Measurements from ENCODE around the gene ABCC8.

The ABCC8 gene

DNA sequence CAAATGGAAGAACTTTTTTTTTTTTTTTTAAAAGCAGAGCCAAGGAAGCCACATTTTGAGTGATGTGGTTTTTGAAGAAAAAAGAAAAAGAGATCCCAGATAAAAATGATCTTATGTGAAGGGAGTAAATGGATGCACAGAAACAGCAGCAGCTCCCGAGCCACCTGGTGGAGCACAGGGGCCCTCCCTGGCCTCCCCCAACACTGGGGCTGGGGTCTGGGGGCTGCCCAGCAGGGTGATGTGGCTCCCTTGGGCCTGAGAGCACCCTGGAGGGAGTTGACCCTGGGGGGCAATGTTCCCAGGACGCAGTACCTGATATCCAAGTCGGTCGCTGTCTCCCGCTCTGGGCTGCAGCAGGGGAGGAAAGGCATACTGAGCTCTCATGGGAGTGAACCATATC lies 61.7 kb downstream of the ABCC8 start:
- DNase-seq (ENCODE audit: low spot score), result no peak
- TF ChIP-seq, protein P1, sequence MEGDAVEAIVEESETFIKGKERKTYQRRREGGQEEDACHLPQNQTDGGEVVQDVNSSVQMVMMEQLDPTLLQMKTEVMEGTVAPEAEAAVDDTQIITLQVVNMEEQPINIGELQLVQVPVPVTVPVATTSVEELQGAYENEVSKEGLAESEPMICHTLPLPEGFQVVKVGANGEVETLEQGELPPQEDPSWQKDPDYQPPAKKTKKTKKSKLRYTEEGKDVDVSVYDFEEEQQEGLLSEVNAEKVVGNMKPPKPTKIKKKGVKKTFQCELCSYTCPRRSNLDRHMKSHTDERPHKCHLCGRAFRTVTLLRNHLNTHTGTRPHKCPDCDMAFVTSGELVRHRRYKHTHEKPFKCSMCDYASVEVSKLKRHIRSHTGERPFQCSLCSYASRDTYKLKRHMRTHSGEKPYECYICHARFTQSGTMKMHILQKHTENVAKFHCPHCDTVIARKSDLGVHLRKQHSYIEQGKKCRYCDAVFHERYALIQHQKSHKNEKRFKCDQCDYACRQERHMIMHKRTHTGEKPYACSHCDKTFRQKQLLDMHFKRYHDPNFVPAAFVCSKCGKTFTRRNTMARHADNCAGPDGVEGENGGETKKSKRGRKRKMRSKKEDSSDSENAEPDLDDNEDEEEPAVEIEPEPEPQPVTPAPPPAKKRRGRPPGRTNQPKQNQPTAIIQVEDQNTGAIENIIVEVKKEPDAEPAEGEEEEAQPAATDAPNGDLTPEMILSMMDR (IDR thresholded peaks at IDR 0.05), result no peak
- no peak overlapping the region for H3K27ac ChIP-seq

DNA sequence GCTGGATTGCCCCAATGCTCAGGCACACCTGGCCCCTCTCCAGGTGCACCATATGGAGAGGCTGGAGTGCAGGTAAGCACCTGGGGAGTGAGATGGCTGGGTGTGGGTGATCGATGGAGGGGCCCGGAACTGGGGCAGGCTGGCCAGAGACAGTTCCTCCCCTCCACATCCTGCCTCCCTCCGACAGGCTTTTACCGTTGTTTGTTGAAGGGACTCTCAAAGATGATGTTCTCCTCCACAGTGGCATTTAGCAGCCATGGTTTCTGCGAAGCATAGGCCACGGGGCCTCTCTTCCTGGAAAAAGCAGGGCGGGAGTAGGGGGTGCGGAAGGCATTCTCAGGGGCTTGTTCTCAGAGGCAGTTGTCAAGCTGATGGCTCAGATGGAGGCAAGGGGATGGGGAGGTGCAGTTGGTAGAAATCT lies 62.3 kb downstream of the ABCC8 start:
- TF ChIP-seq, protein P1 (IDR thresholded peaks at IDR 0.05), result no peak
- Histone ChIP-seq H3K4me3 (no peak overlapping the region), H3K27ac (no peak overlapping the region)
- no peak for DNase-seq (ENCODE audit: low spot score)

More for the DNA sequence above, 61.7 kb downstream of the ABCC8 start:
- H3K4me3 ChIP-seq, result no peak overlapping the region

DNA sequence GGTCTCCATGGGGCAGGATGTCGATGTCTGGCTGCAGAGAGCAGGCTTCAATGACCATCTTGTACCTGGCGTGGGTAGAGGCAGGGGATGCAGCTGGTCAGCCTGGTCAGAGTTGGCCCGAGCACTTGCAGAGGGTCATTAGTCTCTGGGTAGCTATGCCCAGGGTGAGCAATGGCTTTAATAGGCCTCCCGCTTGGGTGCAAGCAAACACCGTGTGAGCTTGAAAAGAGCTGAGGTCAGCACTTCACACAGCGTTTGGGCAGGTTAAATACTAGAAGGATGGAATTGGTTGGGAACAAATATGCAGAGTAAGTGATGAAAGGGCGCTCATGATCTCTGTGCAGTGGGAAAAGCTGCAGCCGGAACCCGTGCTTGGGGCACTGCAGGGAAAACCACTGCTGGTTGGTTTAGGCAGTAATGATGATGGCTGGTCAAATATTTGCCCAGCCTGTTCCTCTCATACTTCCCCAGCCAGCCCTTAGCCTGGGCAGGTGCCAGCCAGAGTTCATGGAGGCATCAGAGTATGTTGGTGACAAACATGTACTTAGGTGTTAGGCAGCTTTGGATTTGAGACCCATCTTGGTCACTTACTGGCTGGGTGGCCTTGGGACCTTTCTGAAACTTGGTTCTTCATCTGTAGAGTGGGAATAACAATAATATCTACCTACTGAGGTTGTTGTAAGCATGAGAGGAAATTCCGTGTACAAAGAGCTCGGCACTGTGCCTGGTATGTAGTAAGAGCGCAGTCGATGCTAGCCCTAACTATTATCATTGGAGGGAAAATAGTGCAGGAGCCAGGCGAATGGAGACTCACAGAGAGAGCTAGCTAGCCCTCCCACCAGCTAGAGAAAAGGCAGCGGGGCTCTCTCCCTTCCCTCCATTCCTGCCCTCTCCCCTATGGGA lies 63.0 kb downstream of the ABCC8 start:
- H3K4me3 ChIP-seq, result no peak overlapping the region
- H3K27ac ChIP-seq, result no peak overlapping the region
- no peak for DNase-seq (ENCODE audit: low spot score)
- TF ChIP-seq, protein P1 (IDR thresholded peaks at IDR 0.05), result no peak

DNA sequence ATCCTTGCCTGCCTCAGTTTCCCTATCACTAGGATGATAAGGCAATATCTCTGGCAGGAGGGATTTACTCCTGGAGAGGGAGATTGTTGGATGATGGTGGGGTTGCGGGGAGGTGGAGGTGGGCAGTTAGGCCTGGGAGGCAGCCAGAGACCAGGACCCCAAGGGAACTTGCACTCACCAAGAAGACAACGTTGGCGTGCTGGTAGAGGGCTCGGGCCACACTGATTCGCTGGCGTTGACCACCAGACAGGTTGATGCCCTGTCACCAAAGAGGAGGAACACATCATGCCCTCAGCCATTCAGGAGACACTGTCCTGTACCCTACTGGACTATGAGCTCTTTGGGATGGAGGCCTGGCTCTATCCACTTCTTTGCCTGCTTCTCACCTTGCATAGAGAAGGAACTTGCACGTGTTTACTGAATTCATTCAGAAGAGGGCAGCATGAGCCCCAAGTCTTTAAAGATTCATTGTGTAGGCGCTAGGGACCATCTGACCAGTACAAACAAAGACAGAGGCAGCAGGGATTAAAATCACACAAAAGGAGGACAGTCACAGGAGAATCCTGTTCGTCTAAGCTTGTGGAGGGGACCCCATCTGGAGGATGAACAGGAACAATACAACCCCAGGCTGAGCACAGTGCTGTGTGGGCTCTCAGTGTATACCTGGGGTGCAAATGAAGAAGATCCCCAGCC lies 64.0 kb downstream of the ABCC8 start:
- Histone ChIP-seq H3K27ac (no peak overlapping the region), H3K4me3 (no peak overlapping the region)
- no peak for DNase-seq (ENCODE audit: low spot score)
- TF ChIP-seq, protein P1 (IDR thresholded peaks at IDR 0.05), result no peak

DNA sequence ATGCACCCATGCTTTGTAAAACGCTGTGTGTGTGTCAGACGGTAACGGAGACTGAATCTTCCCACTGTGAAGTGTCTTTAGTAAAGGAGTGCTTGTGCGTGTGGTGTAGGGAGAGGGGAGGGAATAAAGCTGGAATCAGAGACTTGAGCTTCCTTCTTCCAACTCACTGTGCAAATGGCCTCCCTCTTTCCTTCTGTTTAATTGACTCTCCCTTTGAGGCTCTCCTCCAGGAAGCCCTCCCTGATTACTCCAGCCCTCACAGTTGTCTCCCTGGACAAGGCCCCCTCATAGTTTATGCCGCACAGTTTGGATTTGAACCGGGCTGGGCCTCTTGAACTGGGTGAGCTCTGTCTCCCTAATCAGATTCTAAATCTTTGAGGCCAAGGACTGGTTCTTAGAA lies 65.2 kb downstream of the ABCC8 start:
- Histone ChIP-seq H3K4me3 (no peak overlapping the region), H3K27ac (no peak overlapping the region)
- no peak for DNase-seq (ENCODE audit: low spot score)
- TF ChIP-seq, protein P1 (IDR thresholded peaks at IDR 0.05), result no peak

DNA sequence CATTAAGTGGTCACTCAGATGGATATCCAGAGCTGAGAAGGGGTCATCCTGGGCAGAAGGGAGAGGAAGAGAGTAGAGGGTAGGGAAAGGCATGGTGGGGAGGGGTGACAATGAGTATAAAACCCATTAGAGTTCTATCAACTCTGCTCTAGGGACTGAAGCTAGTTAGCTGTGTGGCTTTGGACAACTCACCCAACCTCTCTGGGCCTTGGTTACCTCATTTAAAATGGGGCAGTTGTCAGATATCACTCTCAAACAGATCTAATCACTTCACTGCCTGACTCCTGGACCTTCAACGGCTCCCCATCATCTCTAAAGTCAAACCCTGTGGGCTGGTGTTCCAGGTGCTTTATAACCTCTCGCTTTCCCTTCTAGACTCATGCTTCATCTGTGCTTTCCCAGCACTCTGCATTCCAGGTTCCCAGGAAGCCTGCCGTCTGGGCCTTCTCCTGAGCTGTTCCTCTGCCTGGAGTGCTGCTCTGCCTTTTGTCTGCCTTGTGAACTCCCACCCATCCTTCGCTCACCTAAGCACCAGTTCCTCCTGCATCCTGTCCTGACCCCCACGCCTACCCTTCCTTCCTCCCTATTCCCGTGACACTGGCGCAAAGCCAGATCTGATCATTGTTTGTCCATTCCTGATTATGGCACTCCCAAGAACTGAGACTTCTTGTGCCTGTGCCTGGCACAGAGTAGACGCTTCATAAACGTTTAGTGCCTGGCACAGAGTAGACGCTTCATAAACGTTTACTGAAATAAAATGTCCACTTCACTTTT lies 65.9 kb downstream of the ABCC8 start:
- no peak for DNase-seq (ENCODE audit: low spot score)
- no peak overlapping the region for H3K4me3 ChIP-seq
- TF ChIP-seq, protein P1 (IDR thresholded peaks at IDR 0.05), result no peak
- no peak overlapping the region for H3K27ac ChIP-seq
